Activated T-cell treated with anti-CD3 and anti-CD28 coated beads, Interleukin-2, amount 50 U/mL, for 24 hours (primary cell): Measurements from ENCODE around the gene TSPAN2.
A peak's percentile ranks its signal among the peaks of the same experiment; 100 is the strongest.

Experiments used
- DNase-seq: peaks from one replicate; pipeline ENCODE4 v3.0.0-alpha.2; 2020
- H3K27ac Mint-ChIP-seq: 2 replicates; pipeline ENCODE4 v1.8.0; 2020; ENCODE audit warnings: mild to moderate bottlenecking, mixed read lengths
- H3K27me3 Mint-ChIP-seq: 2 replicates; pipeline ENCODE4 v1.8.0; 2020; ENCODE audit warnings: mixed read lengths
- H3K36me3 Mint-ChIP-seq: 2 replicates; pipeline ENCODE4 v1.8.0; 2020; ENCODE audit warnings: low read depth, mixed read lengths
- H3K4me1 Mint-ChIP-seq: 2 replicates; pipeline ENCODE4 v1.8.0; 2020; ENCODE audit warnings: low read depth, mixed read lengths
- H3K4me3 Mint-ChIP-seq: 2 replicates; pipeline ENCODE4 v1.8.0; 2020; ENCODE audit warnings: mild to moderate bottlenecking, moderate library complexity, mixed read lengths
- H3K9me3 Mint-ChIP-seq: 2 replicates; pipeline ENCODE4 v1.8.0; 2020; ENCODE audit warnings: mixed read lengths

The TSPAN2 gene

DNA sequence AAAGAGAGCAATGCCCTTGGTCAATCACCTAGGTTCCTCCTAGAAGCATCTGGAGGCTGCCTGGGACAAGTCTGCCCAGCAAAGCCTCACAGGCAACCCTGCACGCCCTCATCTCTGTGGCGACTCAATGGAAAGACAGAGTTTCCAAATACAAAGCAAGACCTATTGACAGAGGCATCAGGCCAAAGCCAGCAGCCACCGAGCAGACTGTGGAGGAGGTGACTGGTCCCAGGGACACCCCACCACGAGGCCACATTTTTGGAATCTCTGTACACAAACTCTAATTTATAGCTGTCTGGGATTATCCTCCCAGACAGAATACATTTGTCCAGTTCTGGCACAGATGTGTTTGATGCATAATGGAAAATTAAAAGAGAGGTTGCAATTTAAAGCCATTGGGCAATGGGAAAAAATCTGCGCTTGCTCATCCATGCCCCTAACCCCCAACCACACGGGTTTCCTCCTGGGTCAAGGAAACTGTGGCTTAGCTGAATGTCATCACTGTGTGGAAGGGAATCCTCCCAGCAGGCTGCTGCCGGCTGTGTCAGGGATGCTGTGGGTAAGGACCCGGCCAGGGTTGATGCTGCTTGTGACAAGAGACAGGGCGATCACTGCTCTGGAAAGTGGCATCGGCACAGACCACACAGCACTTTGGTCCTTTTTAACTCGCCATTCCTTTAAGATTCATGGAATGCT is 14.3 kb downstream of the TSPAN2 start:
- H3K4me1 Mint-ChIP-seq, result peaks cover 46% of the 10 kb centered on the region
- H3K36me3 Mint-ChIP-seq, result no peaks in the 10 kb centered on the region
- no peak overlapping the region for H3K27ac Mint-ChIP-seq
- no peak for DNase-seq
- no peaks in the 10 kb centered on the region for H3K9me3 Mint-ChIP-seq
- no peaks in the 10 kb centered on the region for H3K27me3 Mint-ChIP-seq
- H3K4me3 Mint-ChIP-seq, result no peak overlapping the region

DNA sequence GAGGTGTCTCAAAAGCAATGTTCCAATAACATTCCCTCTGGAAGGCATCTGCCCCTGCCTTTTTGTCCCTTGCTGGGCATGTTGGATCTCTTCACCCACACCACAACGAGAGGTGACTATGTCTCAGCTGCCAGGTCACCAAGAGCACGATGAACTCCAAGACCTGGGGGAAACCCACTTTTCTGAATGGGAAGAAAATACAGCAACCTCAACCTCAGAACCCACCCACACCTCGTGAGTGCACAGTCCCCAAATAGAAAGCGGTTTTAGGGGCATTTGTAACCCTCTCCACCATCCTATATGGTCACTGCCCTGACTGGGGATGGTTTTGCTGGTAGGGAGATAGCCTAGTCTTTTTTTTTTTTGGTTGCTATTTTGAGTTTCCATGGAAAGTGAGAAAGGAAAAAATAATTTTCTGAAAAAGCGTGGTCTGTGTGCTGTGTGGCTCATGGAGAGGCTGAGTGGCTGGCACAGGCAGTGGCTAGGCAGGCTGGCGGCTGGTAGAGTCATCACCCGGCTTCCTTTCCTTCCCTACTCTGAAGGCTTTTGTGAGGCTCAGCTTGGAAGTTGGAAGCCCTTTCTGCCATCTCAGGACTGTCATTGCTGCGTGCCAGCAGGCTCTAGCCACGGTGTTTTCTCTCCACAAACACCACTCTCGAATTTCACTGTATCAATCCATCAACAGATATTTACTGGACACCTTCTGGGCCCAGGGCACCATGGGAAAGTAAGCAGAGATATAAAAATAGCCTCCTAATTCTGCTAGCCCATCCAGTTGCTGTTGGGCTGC is 15.8 kb downstream of the TSPAN2 start:
- Mint-ChIP-seq H3K9me3 (no peaks in the 10 kb centered on the region), H3K36me3 (no peaks in the 10 kb centered on the region), H3K4me3 (no peak overlapping the region), H3K27ac (peak overlapping the region; percentile 34), H3K4me1 (peaks cover 52% of the 10 kb centered on the region), H3K27me3 (no peaks in the 10 kb centered on the region)
- DNase-seq, result no peak

DNA sequence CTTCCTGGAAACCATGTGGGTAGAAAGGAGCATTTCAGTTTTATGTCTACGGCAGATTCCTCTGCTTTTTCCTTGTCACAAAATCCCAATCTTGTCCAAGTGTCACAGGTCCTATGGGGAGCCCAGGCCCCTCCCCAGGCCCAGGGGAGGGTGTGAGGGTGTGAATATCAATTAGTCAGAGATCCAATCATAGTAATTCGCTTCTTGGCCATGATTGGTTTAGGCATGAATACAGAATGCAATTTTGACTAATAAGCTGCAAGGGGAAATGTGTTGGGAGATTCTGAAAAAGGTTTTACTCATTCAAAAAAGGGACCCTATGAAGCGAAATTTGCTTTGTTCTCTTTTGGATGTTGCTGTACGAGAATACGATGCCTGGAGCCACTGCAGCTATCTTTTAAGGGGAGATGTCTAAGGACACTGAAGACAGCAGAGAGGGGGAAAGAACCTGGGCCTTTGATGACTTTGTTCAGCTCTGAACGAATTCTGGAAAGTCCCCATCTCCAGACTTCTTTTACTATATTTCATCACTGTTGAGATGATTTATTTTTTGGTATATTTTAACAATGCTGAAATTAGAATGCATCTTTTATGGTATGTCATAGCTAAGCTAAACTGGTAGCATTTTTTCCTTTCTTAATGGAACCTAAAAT is 18.2 kb downstream of the TSPAN2 start:
- Mint-ChIP-seq H3K4me1 (peaks cover 54% of the 10 kb centered on the region), H3K4me3 (no peak overlapping the region), H3K27me3 (no peaks in the 10 kb centered on the region), H3K27ac (no peak overlapping the region), H3K9me3 (no peaks in the 10 kb centered on the region), H3K36me3 (no peaks in the 10 kb centered on the region)
- DNase-seq, result no peak

DNA sequence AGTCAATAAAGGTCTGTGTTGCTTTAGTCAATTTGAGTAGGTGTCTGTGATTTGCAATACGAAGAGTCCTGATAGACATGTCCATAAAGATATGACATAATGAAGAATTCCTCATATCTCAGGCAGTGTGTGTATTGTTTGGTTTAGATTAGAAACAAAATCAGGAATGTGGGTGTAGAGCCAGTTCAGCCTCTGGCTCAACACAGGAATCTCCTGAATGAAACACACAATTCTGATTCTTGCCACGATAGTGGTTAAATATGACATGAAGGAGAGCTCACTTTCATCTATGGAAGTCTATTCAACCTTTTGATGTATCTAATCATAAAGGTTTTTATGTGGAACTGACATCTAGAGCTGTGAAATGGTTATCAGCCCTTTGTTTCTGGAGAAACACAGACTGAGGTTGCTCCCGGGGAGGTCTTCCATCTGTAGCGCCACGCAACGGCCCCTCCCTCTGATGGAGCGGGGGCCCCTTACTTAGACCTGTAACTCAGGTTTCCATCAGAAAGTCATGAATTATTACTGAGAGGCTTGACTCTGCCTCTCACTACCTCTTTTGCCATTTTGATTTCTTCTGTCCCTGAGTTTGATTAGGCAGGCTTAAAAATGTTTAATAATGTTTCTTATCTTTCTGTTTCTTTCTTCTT is 19.5 kb downstream of the TSPAN2 start:
- Mint-ChIP-seq H3K27me3 (no peaks in the 10 kb centered on the region), H3K4me3 (no peak overlapping the region), H3K4me1 (peaks cover 49% of the 10 kb centered on the region), H3K36me3 (no peaks in the 10 kb centered on the region), H3K9me3 (no peaks in the 10 kb centered on the region), H3K27ac (no peak overlapping the region)
- no peak for DNase-seq

DNA sequence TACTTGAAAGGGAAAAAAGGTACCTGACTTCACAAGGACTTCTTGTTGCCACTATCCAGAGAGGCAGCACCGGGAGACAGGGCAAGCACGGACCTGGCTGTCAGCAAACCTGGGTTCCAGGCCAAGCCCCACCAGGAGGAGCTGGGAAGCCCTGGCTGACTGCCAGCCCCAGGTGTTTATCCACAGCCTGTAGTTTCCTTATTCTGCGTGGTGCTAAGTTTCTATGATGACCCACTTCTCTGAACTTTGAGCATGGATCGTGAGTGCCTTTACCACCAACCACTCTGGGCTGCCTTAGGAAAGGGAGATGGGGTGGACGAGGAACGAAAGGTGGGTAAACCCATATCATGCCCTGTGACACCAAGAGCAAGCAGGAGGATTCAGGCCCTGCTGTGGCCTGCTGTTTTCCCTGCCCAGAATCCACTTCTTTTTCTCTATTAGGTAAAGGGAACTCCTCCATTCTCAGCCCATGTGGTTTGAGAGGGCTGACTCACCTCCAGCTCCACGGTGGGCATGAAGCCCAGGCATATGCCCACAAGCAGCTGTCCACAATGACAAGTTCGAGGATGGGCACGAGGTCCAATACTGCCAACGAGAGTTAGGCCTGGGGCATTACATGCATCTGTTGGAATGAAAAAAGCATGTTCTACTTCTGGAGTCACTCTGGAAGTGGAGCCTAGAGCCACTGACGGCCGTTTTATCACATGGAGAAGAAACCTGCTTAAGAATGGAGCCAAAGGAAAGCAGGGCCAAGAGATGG is 20.3 kb downstream of the TSPAN2 start:
- Mint-ChIP-seq H3K27ac (no peak overlapping the region), H3K9me3 (no peaks in the 10 kb centered on the region), H3K27me3 (no peaks in the 10 kb centered on the region), H3K4me3 (no peak overlapping the region), H3K4me1 (peaks cover 55% of the 10 kb centered on the region), H3K36me3 (no peaks in the 10 kb centered on the region)
- DNase-seq, result no peak

DNA sequence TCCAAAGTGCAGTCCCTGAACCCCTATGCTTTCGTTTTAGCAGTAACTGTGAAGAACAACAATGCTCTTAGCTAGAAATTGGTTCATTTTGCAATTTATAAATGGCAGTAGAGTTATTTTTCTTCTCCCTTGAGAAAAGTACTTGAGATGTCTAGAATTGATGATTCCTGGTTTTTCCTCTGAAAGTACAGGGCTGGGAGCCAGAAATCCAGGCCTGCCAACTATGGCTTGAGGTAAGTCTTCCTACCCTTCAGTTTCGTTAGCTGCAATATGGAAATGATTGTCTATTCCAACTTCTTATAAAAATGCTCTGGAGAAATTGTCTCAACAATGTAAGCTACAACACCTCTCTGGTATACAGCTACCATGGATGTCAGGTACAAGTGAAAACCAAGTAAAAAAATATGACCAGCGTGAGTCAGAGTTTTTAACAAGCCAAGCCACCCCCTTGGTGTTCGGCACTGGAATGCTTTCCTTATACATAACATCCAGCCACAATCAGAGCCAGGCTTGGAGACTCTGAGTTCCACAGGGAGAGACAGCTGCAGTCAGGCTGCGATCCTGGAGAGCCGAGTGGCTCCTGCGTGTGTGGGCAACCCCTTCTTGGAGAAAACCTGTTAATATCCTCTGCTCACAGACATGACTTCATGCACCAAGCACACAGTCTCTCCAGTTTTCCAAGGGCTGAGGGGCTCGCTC is 22.0 kb downstream of the TSPAN2 start:
- Mint-ChIP-seq H3K36me3 (no peaks in the 10 kb centered on the region), H3K27me3 (no peaks in the 10 kb centered on the region), H3K4me3 (no peak overlapping the region), H3K27ac (no peak overlapping the region), H3K4me1 (peaks cover 56% of the 10 kb centered on the region), H3K9me3 (peaks cover 4% of the 10 kb centered on the region)
- DNase-seq, result no peak

DNA sequence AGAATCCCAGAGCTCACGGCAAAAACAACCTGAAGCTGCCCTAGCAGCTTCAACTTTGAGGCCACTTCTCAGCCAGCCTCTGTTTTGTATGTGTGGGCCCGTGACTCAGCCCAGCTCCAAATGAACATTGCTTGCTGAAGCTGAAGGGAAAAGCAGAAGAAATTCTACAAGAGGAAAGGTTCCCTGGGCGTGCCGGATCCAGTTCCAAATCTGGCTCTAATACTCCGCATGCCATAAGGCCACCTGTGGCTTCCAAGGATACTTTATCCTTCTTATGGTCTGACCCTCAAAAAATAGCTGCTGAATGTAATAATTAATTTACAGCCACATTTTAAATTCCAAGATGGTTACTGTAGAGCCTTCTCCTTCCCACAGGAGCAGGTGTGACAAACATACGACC is 24.3 kb downstream of the TSPAN2 start:
- no peak overlapping the region for H3K27ac Mint-ChIP-seq
- H3K27me3 Mint-ChIP-seq, result no peaks in the 10 kb centered on the region
- H3K36me3 Mint-ChIP-seq, result no peaks in the 10 kb centered on the region
- H3K9me3 Mint-ChIP-seq, result peaks cover 4% of the 10 kb centered on the region
- H3K4me1 Mint-ChIP-seq, result peaks cover 49% of the 10 kb centered on the region
- H3K4me3 Mint-ChIP-seq, result no peak overlapping the region
- DNase-seq, result no peak

DNA sequence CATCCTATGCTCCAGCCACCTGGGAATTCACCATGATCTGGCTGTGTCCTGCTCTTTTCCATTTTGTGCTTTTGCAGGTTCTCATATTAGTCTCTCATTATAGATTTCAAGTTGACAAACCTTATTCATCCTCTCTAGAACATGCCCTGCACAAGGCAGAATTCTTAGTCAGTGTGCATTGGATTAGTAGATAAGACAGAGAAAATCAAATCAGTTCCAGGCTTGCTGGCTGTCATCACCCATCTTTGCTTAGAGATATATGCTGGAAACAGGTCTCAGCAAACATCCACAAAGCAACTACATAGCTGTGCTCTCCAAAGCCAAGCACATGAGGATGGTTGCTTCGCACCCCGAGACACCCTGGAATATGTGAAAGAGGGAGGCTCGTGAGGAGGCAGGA is 24.8 kb downstream of the TSPAN2 start:
- Mint-ChIP-seq H3K4me3 (no peak overlapping the region), H3K9me3 (peaks cover 4% of the 10 kb centered on the region), H3K27me3 (no peaks in the 10 kb centered on the region), H3K4me1 (peaks cover 44% of the 10 kb centered on the region), H3K27ac (no peak overlapping the region), H3K36me3 (no peaks in the 10 kb centered on the region)
- DNase-seq, result no peak

DNA sequence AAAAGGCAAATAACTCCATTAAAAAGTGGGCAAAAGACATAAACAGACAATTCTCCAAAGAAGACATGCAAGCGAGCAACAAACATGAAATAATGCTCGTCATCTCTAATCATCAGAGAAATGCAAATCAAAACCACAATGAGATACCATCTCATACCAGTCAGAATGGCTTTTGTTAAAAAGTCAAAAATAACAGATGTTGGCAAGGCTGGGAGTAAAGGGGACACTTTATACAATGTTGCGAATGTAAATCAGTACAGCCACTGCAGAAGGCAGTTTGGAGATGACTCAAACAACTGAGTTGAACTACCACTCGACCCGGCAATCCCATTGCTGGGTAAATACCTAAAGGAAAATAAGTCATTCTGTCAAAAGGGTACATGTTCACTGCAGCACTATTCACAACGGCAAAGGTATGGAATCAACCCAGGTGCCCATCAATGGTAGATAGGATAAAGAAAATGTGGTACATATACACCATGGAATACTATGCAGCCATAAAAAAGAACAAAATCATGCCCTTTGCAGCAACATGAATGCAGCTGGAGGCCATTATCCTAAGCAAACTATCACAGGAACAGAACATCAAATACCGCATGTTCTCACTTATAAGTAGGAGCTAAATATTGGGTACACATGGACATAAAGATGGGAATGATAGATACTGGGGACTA is 25.9 kb downstream of the TSPAN2 start:
- Mint-ChIP-seq H3K9me3 (peaks cover 4% of the 10 kb centered on the region), H3K27ac (peak overlapping the region; percentile 84), H3K27me3 (no peaks in the 10 kb centered on the region), H3K4me1 (peaks cover 42% of the 10 kb centered on the region), H3K36me3 (no peaks in the 10 kb centered on the region), H3K4me3 (peak overlapping the region; percentile 34)
- DNase-seq, result no peak

DNA sequence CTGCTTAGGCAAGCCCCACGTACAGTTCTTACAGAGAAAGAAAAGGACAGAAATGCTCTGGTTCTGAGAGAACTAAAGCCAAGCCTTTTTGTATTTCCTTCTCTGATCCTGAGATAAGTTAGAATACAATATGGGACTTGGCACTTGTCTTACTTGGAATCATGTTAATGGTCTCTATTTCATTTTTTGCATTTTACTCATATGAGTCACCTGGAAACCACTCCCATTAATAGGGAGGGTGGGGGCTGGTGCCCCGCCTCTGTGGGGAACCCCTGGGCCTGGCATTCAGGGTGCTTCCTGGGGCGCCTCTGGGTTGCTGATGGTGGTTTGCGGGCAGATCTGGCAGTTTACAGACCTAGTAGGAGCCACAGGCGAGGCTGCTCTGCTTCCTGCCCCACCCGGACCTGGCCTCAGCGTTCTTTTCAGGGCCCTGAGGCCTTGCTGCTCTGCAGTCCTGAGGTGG is 26.7 kb downstream of the TSPAN2 start:
- DNase-seq, result peak; percentile 84
- Mint-ChIP-seq H3K9me3 (peaks cover 4% of the 10 kb centered on the region), H3K36me3 (no peaks in the 10 kb centered on the region), H3K4me1 (peaks cover 41% of the 10 kb centered on the region), H3K27ac (peak overlapping the region; percentile 84), H3K27me3 (no peaks in the 10 kb centered on the region), H3K4me3 (peak overlapping the region; percentile 34)

DNA sequence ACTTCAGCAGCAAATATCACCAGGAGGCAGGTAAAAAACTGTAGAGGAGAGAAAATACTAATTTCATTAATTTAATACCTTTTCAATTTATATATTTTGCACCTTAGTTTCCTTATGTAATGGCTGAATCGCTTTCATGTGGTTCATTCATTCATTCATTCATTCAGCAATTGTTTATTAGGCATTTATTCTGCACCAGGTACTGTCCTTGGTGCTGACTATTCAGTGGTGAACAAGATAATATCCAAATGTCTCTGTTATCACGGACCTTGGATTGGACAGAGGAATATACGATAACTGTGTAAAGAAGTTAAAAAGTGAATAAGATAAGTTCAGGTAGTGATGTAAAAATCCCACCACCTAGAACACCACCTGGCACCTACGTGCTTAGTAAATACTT is 28.8 kb downstream of the TSPAN2 start:
- Mint-ChIP-seq H3K27ac (no peak overlapping the region), H3K9me3 (peaks cover 4% of the 10 kb centered on the region), H3K36me3 (no peaks in the 10 kb centered on the region), H3K4me1 (peaks cover 41% of the 10 kb centered on the region), H3K27me3 (no peaks in the 10 kb centered on the region), H3K4me3 (no peak overlapping the region)
- no peak for DNase-seq

DNA sequence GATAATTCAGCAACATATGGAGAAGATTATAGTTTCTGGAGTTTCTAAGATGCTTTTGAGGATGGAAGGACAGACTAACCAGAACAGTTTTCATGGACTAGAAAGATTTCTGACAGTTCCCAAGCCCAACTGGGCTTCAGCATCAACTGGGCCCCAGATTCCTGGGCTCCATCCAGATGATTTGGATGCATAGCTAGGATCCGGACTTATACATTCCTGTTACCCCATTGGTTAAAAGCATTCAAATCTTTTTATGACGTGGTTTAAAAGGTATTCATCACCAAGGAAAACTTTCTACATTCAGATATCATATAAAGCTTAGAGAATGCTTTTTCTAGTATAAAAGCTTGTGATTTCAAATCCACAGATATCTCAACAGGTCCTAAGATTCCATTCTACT is 30.0 kb downstream of the TSPAN2 start:
- H3K4me3 Mint-ChIP-seq, result no peak overlapping the region
- H3K4me1 Mint-ChIP-seq, result peaks cover 37% of the 10 kb centered on the region
- peaks cover 4% of the 10 kb centered on the region for H3K9me3 Mint-ChIP-seq
- H3K27me3 Mint-ChIP-seq, result no peaks in the 10 kb centered on the region
- no peak overlapping the region for H3K27ac Mint-ChIP-seq
- DNase-seq, result no peak
- H3K36me3 Mint-ChIP-seq, result no peaks in the 10 kb centered on the region

DNA sequence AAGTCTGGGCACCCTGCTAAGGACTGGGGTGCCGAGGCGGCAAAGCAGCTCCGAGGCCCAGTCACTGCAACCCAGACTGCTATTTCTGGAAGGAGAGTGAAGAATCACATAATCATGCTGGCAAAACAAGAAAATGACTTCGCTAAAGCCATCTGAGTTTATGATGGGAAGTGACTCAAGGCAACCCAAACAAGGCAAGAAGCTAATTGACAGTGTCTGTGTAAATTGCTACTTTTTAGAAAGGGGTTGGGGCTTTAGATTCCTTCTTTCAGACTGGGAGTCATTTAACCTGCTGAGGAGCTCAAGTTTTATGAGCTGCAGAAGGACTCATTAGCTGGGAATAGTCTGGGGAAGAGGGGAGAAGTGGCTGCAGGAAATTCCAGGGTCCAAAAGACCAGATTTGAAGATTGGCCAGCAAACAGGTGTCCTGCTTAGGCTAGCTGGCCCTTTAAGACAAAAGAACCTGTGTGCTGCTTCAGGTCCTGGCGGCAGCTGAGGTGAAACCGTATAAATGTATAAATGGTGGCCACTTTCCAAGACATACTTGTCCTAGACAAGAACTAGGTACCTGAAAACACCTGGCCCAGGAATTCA is 31.5 kb downstream of the TSPAN2 start:
- Mint-ChIP-seq H3K27me3 (no peaks in the 10 kb centered on the region), H3K4me3 (no peak overlapping the region), H3K36me3 (no peaks in the 10 kb centered on the region), H3K4me1 (peaks cover 21% of the 10 kb centered on the region), H3K27ac (no peak overlapping the region), H3K9me3 (no peaks in the 10 kb centered on the region)
- DNase-seq, result no peak
